Sigmoid colon (tissue), 4 donors: ENCODE data around the gene PKHD1.

ENCODE experiments used
- CTCF ChIP-seq, 4 experiments: fragments of 450-650 bp in 3 of 4; fragments of 200-600 bp in 1 of 4; IDR thresholded peaks; one replicate each; pipeline ENCODE4 v1.5.1; 2016 to 2019; ENCODE audit warnings: antibody characterized with exemption in 4 of 4, mild to moderate bottlenecking in 3 of 4, moderate library complexity in 2 of 4
- EP300 ChIP-seq, 4 donors: sonication (generic); formaldehyde crosslinking; IDR thresholded peaks; one replicate each; pipeline ENCODE4 v1.6.1; 2017; ENCODE audit warnings: antibody characterized with exemption in 4 of 4
- POLR2A ChIP-seq, 2 donors: fragments of 450-650 bp; IDR thresholded peaks; one replicate each; pipeline ENCODE4 v1.6.1; 2016; ENCODE audit warnings: antibody characterized with exemption in 2 of 2, mild to moderate bottlenecking in 2 of 2, moderate library complexity in 2 of 2
- POLR2AphosphoS5 ChIP-seq, 4 donors: sonication (generic); formaldehyde crosslinking; IDR thresholded peaks; one replicate each; pipeline ENCODE4 v1.6.1; 2017; ENCODE audit warnings: antibody characterized with exemption in 4 of 4

GRCh38 chr6:52124126-52125121 lies 37.0 kb upstream of the PKHD1 start:
- TF ChIP-seq CTCF (IDR thresholded peaks at IDR 0.05) (no peak), EP300 (IDR thresholded peaks at IDR 0.05) (no peak), POLR2A (IDR thresholded peaks at IDR 0.05) (no peak), POLR2AphosphoS5 (IDR thresholded peaks at IDR 0.05) (no peak)
